ENCODE data around the gene NAV3. TPM values are rescaled to one million over a fixed set of nuclear protein-coding genes. Genes with fewer than 3 reads are reported as not detected.

NAV3 gene
- total RNA-seq, 1 donor from 2014 or later, result 8.1 TPM

DNA sequence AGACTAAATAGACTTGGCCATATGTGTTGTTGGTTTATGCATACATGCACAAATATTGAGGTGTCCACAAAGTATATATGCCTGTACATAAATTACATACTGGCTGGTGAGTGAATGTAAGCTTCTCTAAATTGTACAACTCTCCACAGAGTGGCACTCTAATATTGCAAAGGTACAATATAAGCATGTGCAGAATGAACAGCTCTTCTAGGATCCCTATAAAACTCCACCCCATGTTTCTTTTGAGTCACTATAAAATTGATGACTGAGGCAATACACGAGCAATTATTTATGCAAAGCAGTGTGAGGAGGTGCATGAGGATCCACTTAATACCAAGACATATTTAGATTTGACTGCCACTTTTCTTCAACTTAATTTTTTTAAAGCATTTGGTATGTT lies 172.2 kb downstream of the NAV3 start:
- Mint-ChIP-seq H3K27me3 (ENCODE audit: unreplicated experiment) (no peaks in the 10 kb centered on the region), H3K27ac (ENCODE audit: unreplicated experiment) (no peak overlapping the region), H3K36me3 (ENCODE audit: unreplicated experiment) (no peaks in the 10 kb centered on the region), H3K9me3 (ENCODE audit: unreplicated experiment) (no peaks in the 10 kb centered on the region), H3K4me1 (ENCODE audit: unreplicated experiment) (no peaks in the 10 kb centered on the region), H3K4me3 (ENCODE audit: unreplicated experiment) (no peak overlapping the region)
- TF ChIP-seq, protein P1, sequence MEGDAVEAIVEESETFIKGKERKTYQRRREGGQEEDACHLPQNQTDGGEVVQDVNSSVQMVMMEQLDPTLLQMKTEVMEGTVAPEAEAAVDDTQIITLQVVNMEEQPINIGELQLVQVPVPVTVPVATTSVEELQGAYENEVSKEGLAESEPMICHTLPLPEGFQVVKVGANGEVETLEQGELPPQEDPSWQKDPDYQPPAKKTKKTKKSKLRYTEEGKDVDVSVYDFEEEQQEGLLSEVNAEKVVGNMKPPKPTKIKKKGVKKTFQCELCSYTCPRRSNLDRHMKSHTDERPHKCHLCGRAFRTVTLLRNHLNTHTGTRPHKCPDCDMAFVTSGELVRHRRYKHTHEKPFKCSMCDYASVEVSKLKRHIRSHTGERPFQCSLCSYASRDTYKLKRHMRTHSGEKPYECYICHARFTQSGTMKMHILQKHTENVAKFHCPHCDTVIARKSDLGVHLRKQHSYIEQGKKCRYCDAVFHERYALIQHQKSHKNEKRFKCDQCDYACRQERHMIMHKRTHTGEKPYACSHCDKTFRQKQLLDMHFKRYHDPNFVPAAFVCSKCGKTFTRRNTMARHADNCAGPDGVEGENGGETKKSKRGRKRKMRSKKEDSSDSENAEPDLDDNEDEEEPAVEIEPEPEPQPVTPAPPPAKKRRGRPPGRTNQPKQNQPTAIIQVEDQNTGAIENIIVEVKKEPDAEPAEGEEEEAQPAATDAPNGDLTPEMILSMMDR (IDR thresholded peaks at IDR 0.05), result peak; percentile 42
- DNase-seq (ENCODE audit: extremely low spot score, unreplicated experiment), result no peak

DNA sequence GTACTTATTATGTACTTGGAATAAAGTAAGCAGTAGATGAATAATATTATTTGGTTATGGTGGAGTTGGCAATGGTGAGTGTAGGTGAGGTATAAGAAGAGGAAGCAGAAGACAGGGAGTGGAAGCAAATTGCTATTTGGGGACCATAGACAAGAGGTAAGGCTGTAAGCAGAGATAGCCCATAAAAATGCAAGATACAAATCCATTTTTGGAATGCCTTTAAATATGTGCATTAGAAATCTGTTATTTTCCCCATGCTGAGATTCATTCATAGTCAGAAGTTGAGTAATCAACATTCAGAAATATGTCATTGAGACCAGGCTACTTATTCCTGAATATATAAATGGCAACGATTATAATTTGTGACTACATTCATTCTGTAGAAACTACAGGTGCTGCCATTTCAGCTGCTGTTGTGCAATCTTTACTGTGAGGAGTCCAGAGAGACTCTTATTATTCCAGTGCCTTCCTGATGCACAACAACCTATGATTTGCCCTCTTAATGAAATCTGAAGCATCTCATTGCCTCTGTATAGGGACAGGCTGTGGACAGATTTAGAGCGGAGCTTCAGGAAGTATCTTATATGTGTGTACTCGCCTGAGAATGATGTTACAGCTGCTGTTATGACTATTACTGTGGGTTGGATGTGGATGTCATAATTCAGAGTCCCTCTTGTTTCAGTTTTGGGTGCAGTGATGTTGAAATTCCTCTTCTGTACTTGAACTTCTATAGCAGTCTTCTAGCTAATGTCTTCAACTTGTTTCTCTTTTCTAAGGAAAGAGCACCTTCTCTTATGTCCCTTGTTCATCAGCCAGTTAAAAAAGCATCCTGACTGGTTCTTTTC lies 173.8 kb downstream of the NAV3 start:
- no peaks in the 10 kb centered on the region for H3K27me3 Mint-ChIP-seq (ENCODE audit: unreplicated experiment)
- no peaks in the 10 kb centered on the region for H3K36me3 Mint-ChIP-seq (ENCODE audit: unreplicated experiment)

DNA sequence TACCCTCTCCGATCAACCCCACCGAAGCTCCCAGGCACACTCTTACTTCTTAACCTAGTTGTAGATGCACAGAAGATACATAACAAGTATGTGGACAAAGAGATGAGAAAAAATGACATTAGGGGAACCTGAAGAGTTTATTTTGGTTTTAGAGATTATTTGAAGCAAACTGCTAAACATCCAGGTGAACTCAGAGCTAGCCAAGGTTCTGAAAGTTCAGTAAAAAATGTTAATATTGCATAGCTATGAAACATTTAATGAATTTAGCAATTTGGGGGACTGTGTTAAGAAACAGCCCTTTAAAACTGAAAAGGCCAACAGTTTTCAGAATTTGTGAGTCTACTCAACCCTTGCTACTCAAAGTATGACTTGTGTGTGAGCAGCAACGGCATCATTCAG lies 174.4 kb downstream of the NAV3 start:
- Mint-ChIP-seq H3K36me3 (ENCODE audit: unreplicated experiment) (no peaks in the 10 kb centered on the region), H3K4me1 (ENCODE audit: unreplicated experiment) (no peaks in the 10 kb centered on the region), H3K27ac (ENCODE audit: unreplicated experiment) (no peak overlapping the region), H3K27me3 (ENCODE audit: unreplicated experiment) (no peaks in the 10 kb centered on the region), H3K4me3 (ENCODE audit: unreplicated experiment) (no peak overlapping the region), H3K9me3 (ENCODE audit: unreplicated experiment) (no peaks in the 10 kb centered on the region)
- TF ChIP-seq, protein P1 (IDR thresholded peaks at IDR 0.05), result no peak
- no peak for DNase-seq (ENCODE audit: extremely low spot score, unreplicated experiment)

More for the DNA sequence above, 173.8 kb downstream of the NAV3 start:
- Mint-ChIP-seq H3K27ac (ENCODE audit: unreplicated experiment) (no peak overlapping the region), H3K9me3 (ENCODE audit: unreplicated experiment) (no peaks in the 10 kb centered on the region), H3K4me1 (ENCODE audit: unreplicated experiment) (no peaks in the 10 kb centered on the region), H3K4me3 (ENCODE audit: unreplicated experiment) (no peak overlapping the region)
- DNase-seq (ENCODE audit: extremely low spot score, unreplicated experiment), result no peak
- TF ChIP-seq, protein P1 (IDR thresholded peaks at IDR 0.05), result no peak

DNA sequence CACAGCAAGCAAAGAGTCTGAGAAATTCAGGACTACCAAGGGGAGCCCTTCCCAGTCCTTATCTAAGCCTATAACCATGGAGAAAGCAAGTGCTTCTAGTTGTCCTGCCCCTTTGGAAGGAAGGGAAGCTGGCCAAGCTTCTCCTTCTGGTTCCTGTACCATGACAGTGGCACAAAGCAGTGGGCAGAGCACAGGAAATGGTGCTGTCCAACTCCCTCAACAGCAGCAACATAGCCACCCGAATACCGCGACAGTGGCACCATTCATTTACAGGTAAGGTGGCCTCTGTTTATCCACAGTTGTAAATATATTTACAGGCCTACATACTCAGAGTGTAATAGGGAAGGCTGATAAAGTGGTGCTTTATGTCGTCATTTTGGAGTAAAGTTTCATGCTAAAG lies 176.5 kb downstream of the NAV3 start:
- Mint-ChIP-seq H3K27ac (ENCODE audit: unreplicated experiment) (no peak overlapping the region), H3K27me3 (ENCODE audit: unreplicated experiment) (no peaks in the 10 kb centered on the region), H3K4me3 (ENCODE audit: unreplicated experiment) (no peak overlapping the region), H3K36me3 (ENCODE audit: unreplicated experiment) (no peaks in the 10 kb centered on the region), H3K9me3 (ENCODE audit: unreplicated experiment) (no peaks in the 10 kb centered on the region), H3K4me1 (ENCODE audit: unreplicated experiment) (no peaks in the 10 kb centered on the region)
- DNase-seq (ENCODE audit: extremely low spot score, unreplicated experiment), result no peak
- TF ChIP-seq, protein P1 (IDR thresholded peaks at IDR 0.05), result no peak

DNA sequence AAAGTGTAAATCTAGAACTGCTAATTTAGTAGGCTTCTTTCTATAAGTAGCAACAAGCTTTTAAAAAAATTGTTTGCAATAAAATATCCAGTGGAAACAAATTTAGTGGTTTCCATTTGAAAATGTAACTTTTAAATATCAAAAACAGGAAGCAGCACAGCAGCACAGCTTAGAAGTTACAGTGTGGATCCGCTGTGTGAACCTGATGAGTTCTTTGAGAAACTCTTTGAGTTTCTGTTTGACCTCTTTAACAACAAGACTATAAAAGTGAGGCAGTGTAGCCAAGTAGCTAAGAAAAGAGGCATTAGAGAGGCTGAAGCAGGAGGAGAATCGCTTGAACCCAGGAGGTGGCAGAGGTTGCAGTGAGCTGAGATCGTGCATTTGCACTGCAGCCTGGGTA lies 178.3 kb downstream of the NAV3 start:
- no peaks in the 10 kb centered on the region for H3K27me3 Mint-ChIP-seq (ENCODE audit: unreplicated experiment)

More for the DNA sequence above, 178.3 kb downstream of the NAV3 start:
- Mint-ChIP-seq H3K27ac (ENCODE audit: unreplicated experiment) (no peak overlapping the region), H3K4me3 (ENCODE audit: unreplicated experiment) (no peak overlapping the region), H3K9me3 (ENCODE audit: unreplicated experiment) (no peaks in the 10 kb centered on the region), H3K36me3 (ENCODE audit: unreplicated experiment) (no peaks in the 10 kb centered on the region), H3K4me1 (ENCODE audit: unreplicated experiment) (no peaks in the 10 kb centered on the region)
- TF ChIP-seq, protein P1 (IDR thresholded peaks at IDR 0.05), result no peak
- DNase-seq (ENCODE audit: extremely low spot score, unreplicated experiment), result no peak
